Fibroblast of the conjunctiva (primary cell): Measurements from ENCODE around the gene SULT4A1.
A peak's percentile ranks its signal among the peaks of the same experiment; 100 is the strongest.

Experiments
- DNase-seq: peaks from one replicate; pipeline ENCODE4 v3.0.0-alpha.2; 2010; ENCODE audit warnings: low read depth

The SULT4A1 gene

DNA sequence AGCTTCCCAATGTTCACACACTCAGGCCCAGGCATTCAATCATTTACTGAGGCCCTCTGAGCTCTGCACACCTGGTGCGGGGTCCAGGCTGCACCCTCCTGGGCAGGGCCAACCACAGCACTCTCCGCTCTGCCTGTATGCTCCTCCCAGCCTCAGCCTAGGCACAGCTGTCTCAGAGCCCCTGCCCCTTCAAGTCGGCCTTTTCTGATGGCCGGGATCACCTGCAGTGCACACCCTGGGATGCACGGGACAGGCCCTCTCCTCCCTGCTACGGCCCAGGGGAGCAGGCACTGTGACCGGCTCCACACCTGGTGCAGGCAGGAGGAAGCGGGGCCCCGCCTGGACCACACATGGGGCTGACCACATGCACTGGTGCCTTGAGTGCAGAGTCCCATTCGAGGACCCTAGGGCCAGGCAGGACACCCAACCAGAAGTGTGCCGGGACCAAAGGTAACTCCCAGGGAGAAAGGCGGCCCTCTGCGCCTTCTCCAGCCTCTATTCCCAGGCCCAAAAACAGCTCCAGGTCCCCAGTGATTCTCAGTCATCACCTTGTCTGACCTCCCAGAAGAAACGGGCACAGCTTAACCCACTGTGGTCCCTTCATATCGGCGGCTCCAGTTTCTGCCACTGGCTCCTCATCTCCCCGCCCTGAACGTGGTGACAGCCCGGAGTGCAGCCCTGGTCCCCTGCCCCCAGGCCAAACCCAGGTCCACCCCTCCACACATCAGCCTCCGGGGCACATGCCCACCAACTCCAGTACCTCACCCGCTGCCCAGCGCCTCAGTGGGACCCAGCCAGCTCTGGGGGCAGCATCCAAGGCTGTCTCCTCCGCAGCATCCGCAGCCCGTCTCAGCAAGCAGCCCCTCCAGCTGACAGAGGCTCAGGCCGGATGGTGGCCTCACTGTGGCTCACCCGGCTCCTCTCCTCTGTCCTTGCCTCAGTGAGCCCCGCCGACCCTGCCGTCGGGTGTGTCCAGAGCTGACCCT is 17.5 kb downstream of the SULT4A1 start:
- no peak for DNase-seq

DNA sequence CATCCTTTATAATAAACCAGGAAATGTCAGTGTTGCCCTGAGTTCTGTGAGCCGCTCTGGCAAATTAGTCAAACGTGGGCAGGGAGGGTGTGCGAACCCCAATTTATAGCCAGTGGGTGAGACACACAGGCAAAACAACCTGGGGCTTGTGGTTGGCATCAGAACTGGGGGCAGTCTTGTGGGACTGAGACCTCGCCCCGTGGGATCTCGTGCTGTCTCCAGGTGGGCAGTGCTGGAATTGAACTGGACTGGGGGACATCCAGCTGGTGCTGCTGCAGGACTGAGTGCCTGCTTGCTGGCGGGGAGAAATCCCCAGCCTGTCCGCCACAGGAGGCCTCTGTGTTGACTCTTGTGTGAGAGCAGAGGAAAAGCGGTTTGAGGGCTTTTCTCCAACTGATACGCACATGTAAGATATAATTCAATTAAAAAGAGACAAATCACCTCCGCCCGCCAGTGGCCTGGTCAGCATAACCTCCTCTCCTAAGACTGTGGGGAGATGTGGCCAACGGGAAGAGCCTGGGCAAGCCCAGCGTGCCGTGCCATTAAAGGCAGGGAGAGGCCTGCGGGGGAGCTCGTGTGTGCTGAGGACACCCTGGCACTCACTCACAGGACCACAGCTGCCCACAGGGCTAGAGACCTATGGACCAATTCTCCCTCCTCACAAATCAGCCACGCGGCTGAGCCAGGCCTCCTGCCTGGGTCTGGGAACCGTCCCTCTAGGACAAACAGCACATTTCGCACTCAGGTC is 18.4 kb downstream of the SULT4A1 start:
- no peak for DNase-seq

DNA sequence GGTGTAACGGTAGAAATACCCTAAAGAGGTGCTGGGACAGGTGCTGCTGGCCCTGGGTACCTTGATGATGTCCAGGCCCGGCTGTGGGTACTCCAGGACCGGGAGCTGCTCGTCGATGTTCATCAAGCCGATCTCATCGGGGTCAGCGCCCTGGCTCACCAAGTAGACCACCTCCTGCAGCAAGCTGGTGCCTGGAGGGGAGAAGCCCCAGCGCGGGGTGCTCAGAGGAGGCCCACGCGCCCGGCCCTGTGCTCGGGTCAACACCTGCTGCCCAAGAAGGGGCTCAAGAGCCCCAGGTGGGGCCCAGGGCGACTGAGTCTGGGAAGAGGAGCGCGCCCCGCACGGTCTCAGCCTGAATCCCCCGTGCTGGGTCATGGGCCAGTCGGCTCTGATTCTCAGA is 20.6 kb downstream of the SULT4A1 start:
- DNase-seq, result no peak

DNA sequence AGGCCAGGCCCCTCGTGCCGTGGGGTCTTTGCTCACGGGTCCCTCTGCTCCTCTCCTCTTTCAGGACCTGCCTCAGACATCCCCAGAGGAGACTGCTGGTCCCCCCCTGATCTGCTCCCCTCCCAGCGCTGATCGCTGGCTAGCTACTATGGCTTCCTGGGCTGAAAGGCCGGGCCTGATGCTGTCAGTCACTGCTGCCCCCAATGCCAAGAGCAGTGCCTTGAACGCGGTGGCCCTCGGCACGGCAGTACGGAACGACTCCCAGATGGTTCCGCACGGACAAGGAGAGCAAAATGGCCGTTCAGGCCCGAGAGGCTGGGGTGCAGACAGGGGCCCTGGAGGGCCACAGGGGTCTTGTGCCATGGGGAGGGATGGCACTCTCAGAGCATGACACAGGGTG is 21.5 kb downstream of the SULT4A1 start:
- DNase-seq, result no peak

DNA sequence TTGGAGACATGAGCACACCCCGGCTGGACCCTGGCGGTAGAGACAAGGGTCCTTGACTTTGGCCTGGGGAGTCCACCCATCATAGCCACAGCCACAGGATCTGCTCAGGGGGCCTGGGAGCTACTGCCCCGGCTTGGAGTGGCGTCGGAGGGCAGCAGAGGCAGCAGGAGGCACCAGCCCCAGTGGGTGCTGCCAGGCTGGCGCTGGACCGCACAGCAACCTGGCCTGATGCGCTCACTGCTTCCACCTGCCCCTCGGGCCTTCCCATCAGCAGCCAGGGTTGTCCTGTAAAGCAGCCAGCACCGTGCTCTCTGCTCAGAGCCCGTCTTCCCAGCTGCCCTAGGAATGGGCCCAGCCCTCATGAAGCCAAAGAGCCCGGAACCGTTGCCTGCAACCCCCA is 21.9 kb downstream of the SULT4A1 start:
- no peak for DNase-seq

DNA sequence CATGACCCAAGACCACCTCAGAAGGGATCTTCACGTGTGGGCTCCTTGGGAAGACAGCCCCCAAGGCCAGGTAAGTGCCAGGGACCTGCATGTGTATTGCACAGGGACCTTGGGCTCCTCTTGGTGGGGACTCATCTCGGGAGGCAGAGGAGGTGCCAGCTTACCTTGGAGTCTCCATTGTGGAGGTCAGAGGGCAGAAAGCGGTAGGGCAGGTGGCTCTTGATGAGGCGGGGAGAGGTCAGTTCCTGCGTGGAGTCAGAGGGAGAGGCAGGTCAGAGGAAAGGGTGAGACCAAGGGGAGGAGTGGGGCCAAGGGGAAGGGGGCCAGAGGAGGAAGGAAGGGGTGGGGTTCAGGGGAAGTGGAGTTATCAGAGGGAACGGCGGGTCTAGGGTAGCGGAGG is 22.5 kb downstream of the SULT4A1 start:
- no peak for DNase-seq

DNA sequence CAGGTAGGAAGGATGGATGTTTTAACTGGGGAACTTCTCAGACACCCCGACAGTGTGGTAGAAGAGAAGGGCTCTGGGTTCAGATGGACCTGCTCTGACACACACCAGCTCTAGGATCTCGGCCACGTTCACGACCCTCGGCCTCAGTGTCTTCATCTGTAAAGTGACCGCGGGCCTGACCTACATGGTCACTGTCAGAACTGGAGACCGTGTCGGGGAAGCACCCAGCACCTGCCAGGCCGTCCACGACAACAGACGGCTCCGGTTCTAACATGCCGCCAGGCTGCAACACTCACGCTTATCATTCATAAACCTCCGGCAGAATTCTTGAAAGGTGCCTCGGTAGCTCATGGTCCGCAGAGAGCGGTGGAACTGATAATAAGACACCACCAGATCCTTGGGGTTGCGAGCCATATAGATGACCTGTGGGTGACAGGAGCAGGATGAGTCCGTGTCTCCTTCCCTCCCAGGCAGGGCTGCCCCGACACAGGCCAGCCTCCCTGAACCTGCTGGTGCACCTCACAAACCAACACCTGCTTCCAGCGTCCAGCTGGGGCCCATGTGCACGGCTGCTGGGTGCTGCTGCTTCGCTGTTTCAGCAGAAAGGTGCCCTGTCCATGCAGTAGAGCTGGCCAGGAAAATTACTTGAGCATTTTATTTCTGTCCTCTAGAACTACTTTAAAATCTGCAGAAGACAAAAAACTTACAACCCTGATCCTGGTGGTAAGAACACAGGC is 23.6 kb downstream of the SULT4A1 start:
- DNase-seq, result no peak

DNA sequence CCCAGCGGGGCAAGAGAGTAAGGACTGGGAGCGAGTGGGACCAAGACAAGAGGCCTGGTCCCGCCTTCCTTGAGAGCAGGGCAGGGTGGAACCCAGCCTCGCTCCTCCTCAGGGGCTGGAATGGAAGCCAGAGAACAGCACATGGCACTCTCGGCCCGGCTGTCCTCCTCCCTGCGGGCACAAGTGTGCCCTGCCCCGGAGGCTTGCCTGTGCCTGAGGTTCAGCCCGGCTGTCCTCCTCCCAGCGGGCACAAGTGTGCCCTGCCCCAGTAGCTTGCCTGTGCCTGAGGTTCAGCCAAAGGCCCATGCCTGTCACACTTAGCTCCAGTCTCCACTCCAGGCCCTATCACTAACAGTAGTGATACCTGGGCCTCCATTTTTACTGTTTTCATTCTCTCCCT is 24.2 kb downstream of the SULT4A1 start:
- DNase-seq, result no peak

DNA sequence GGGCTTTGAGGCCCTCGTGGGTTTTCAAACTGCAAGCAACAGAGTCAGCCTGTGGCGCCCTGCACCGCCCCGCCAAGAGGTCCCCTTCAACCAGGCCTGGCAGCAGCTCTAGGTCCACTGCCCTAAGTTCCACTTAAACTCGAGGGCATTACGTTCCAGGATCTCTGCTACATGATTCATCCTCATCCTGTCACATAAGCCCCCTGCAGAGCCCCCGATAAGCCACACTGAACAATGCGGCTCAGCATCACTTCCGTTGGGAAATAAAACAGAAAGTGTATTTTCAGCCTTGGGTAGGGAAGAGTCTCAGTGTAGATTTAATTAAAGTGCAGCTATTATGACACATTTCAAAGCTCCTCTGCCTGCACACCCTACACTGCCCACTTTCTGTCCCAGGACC is 24.6 kb downstream of the SULT4A1 start:
- no peak for DNase-seq

DNA sequence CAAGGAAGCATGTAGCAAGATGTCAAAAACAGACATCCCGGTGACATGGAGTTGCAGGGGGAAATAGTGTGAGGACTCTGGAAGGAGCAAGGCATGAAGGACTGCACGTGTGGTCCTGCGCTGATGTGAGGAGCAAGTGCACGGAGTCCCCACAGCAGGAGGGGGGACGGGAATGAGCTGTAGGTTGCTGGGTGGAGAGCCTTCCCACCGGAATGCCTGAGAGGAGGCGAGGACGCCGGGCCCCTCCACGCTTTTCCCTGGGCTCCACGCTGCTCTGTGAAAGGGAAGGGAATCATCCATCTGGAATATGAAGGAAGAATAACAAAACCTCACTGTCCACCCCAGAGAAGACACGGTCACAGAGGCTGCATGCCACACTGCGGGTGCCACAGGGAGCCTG is 26.6 kb downstream of the SULT4A1 start:
- DNase-seq, result no peak

DNA sequence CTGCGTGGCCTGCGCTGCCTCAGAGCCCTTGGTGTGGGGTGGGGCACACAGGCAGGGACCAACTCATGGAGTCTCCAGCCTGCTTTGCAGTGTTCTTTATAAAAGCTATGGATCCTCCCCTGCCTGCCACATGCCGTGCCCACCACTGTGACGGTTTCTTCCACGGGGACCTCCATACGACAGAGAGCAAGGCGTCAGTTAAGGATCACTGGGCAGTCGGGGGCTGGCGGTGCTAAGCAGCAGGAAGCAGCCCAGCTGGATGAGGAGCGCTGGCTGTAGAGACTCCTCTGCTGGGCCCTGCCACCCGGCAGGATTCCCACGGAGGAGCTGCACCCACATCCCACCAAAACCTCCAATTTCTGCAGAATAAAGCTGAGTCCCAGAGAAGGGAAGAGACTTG is 27.1 kb downstream of the SULT4A1 start:
- DNase-seq, result no peak

DNA sequence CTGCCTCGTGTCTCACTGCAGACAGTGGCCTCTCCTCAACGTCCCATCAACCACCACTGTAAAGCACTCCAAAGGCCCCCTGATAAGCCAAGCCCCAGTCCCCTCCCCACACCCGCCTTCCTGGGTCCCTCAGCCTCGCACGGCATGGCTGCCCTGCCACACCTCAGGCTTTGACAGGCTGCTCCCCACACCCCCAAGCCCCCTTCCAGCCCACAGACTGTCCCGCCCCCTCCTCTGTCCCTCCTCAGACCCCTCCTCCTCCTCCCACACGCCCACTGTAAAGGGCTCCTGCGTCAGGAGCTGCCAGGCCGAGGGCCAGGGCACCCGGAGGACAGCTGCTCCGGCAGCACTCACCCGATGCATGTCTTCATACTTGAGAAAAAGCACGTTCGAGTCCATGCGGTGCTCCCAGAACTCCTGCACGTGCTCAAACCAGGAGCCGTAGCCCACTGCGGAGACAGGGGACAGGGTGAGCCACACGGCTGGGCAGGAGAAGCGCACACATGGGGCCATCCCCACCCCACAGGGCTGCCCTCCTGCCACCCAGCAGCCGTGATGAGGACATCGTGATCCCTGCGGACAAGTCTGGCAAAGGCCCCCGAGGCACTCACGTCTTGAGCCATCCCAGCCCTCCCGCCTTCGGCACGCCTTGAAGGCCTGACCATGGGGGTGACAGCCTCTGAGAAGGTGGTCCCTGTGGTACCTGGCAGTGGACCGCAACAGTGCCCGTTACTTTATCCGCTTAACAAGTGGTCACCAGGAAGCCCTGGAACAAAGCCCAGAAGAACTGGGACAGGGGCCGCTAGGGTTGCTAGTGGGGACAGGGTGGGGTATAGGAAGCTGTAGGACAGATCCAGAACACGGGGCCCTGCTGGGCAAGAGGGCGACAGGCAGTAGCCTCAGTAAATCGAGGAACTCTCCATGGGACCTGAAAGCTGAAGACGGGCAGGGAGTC is 28.8 kb downstream of the SULT4A1 start:
- no peak for DNase-seq

DNA sequence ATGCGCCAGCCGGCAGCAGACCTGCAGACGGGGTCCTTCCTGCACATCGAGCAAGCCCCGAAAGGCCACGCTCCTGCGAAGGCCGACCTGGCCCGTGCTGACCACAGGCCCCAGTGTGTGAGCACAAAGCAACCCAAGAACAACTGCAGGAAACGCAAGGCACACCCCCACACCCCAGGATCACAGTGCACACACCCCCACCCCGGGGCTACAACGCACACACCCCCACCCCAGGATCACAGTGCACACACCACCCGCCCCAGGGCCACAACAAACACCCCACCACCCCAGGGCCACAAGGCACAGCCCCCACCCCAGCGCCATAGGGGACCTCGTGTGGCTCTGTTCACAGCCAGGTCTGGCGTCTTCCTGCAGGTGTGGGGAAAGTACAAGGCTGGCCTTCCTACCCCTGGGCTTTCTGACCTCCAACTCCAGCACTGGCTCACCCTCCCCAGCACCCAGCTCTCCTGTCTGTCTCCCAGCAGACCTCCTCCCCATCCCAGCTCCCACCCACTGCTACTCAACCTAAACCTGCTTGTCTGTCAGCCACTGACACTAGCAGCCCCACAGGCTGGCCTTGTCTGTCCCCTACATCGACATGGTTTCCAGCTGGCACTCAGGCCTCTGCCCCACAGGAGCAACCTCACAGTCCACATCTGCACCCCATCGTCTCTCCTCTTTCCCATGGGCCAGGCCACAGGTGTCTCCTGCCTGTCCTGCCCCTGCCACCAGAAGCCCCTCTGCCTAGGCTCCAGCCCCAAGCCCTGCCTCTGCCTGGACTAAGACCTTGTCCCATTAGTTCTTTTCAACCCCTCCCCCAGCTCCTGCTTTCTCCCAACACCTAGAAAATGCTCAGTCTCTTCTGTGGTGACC is 29.7 kb downstream of the SULT4A1 start:
- no peak for DNase-seq

DNA sequence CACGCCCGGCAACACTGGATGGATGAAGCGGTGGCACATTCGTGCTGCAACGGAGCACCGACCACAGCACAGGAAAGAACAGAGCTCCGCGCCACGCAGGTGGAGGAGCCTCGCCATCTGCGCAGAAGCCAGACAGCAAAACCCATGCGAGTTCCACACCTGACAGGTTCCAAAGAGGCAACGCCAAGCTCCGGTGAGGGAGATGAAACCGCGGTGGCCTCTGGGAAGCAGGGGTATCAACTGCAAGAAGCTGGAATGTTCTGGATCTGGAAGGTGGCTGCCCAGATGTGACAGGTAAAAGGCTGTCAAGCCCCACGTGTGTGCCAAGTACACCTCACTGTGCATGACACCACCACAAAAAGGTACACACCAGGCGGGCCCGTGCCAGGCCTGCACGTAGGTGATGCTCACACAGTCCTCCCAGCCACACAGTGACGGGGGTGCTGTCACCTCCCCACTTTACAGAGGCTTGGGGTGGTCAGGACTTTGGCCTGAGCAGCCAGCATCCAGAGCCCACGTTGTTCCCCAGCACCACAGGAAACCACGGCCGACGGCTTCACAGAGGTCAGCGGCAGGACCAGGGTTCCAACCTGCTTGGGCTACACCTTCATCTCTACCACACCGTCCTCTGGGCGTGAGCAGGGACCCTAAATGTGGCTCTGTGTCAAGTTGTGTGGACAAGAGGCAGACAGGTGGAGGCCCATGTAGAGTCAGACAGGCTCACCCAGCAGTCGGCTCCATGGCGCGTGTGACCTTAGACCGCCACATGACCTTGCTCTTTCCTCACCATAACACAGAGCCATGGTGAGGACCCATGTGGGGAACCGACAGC is 30.5 kb downstream of the SULT4A1 start:
- DNase-seq, result no peak

DNA sequence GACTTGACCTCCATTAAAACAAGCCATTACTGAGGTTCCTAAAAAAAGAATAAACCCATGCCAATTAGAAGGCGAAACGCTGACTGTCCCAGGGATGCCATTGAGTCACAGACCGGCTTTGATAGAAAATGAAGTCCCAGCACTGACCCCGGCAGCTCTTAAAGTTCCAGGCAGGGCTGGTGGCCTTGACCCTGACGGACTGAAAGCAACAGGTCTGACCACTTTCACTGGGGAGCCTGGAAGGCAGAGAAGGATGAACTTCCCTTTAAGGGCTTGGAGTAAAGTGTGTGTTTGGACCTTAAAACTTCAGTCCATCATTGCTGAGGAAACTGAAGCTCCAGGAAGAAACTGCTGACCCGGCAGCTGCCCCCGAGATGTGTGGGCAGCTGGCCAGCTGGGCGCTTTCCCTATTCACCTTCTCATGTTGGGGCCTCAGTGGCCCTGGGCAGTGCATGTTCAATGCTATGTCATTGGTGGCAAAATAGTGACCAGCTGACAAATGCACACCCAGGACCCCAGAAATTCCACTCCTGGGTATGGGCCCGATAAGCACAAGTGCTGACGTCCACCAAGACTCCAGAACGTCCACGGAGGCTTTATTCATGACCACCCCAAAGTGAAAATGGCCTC is 31.3 kb downstream of the SULT4A1 start:
- DNase-seq, result no peak

DNA sequence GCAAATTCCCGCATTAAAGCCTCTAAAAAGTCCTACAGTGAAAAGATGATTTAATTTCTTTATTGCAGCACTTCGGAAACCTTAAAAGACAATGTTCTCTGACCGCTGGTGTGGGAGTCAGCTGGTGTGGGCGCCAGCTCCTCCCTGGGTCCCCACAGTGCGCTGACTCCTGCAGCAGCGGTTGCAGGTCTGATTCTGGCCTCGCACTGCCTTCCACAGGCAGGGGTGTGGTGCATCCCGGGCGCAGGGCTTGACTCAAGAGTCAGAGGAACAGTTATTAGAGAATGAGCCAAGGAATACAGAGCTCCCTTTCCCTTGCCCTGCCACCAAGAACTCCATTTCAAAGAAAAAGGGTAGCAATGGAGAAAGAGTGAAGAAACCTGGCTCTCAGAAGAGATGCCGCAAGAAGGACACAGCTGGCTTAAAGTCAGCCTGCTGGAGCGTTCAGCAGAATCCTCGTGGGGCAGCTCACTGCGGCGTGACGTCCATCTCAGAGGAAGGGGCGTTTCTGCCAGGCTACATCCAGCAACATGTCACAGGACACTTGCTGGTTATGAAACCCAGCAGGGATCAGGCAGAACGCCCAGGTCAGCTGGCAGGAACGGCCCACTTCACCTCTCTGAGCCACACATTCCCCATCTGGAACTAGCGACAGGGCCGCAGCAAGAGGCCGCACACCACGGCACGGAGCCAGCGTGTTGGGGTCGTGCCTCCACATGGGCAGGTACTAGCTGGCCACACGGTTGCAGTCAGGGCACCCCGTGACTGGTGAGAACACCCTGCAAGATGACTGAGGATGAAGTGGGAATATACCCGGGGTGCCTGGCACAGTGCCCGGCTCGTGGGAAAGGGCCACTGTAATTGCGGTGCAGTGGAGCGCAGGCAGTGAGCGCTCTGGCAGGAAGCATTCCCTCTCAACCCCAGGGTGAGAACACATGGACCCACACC is 32.1 kb downstream of the SULT4A1 start:
- no peak for DNase-seq

DNA sequence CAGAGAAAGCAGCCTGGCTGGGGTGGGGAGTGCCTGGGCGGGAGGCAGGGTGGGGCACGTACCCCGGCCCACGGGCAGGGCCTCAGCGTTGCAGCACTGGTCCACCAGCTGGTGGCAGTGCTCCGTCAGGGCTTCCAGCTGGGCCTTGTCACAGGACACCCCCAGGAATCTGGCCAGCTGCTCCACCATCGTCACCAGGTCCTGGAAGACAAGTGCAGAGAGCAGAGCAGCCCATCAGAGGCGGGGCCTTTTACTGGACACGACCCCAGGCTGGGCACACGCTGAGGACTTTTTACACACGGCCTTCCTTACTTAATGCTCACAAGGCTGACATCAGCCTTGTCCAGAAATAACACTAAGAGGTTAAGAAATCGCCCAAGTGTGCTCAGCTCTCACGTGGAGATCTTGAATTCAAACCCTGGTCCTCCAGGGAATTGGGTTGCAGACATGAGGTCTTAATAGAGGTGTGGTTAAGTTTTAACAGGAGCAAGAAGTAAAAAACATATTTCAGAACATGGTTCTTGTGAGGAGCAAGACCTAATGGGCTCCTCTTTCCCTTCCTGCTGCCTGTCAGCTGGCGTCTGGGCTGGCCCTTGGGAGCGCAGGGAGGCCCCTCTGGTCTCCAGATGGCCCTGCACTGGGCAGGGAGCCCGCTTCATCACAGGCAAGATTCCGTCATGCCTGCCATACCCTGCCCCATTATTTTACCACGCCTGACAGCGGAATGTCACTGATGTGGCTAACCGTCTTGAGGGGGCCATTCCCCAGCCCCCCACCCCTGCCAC is 33.1 kb downstream of the SULT4A1 start:
- peak; percentile 49 for DNase-seq
